Epidermal melanocyte (primary cell): ENCODE results near the gene ZNF169.
"Not testable (repeated sequence)": the region's sequence is repeated elsewhere in the genome, so short reads cannot be mapped to it uniquely, and the experiment has no call there.

Source experiments
- DNase-seq: peaks from one replicate; pipeline ENCODE4 v3.0.0; 2011; ENCODE audit warnings: low spot score; ENCODE audit not compliant: insufficient read length

The ZNF169 gene

GRCh38 chr9:94286116-94286515, 27.0 kb downstream of the ZNF169 start:
- no peak for DNase-seq

GRCh38 chr9:94287877-94288513, 28.9 kb downstream of the ZNF169 start:
- no peak for DNase-seq

- DNase-seq, result no peak
These were observed 30.6 kb downstream of the ZNF169 start for GRCh38 chr9:94289691-94290090.

- no peak for DNase-seq
These were observed 40.0 kb downstream of the ZNF169 start for GRCh38 chr9:94298949-94299599.

GRCh38 chr9:94300470-94301301, 41.6 kb downstream of the ZNF169 start:
- no peak for DNase-seq

- DNase-seq, result no peak
These were observed 42.5 kb downstream of the ZNF169 start for GRCh38 chr9:94301583-94301982.

GRCh38 chr9:94302426-94302825, 43.3 kb downstream of the ZNF169 start:
- no peak for DNase-seq

GRCh38 chr9:94303321-94303720, 44.2 kb downstream of the ZNF169 start:
- no peak for DNase-seq

GRCh38 chr9:94315034-94315984, 56.2 kb downstream of the ZNF169 start:
- DNase-seq, result not testable (repeated sequence)

- DNase-seq, result not testable (repeated sequence)
These were observed 57.1 kb downstream of the ZNF169 start for GRCh38 chr9:94316236-94316635.

GRCh38 chr9:94317949-94318657, 59.0 kb downstream of the ZNF169 start:
- DNase-seq, result not testable (repeated sequence)

GRCh38 chr9:94322342-94322940, 63.3 kb downstream of the ZNF169 start:
- not testable (repeated sequence) for DNase-seq

GRCh38 chr9:94323153-94323798, 64.2 kb downstream of the ZNF169 start:
- not testable (repeated sequence) for DNase-seq

GRCh38 chr9:94325583-94325982, 66.5 kb downstream of the ZNF169 start:
- DNase-seq, result not testable (repeated sequence)

- not testable (repeated sequence) for DNase-seq
These were observed 69.4 kb downstream of the ZNF169 start, which contains the start of gene NUTM2F for GRCh38 chr9:94328544-94328943. Gene NUTM2F (minus strand): TSS chr9:94328644. CDS start chr9:94328623, 21 bp downstream.

- not testable (repeated sequence) for DNase-seq
These were observed 77.3 kb downstream of the ZNF169 start for GRCh38 chr9:94336445-94336844.

GRCh38 chr9:94338723-94339122, 79.6 kb downstream of the ZNF169 start:
- not testable (repeated sequence) for DNase-seq

- DNase-seq, result not testable (repeated sequence)
These were observed 80.6 kb downstream of the ZNF169 start for GRCh38 chr9:94339657-94340056.

GRCh38 chr9:94340750-94341149, 81.7 kb downstream of the ZNF169 start:
- not testable (repeated sequence) for DNase-seq
